Suppressor macrophage treated with lipopolysaccharide for 1 hour (primary cell): Measurements from ENCODE around the gene SPPL3.
A peak's percentile ranks its signal among the peaks of the same experiment; 100 is the strongest.

Experiments
- DNase-seq, 3 donors: peaks; one replicate each; pipeline ENCODE4 v3.0.0-alpha.2; 2020 to 2022

Gene SPPL3

GRCh38 chr12:120917748-120918147 lies 13.6 kb upstream of the SPPL3 start:
- DNase-seq: no peak

GRCh38 chr12:120916561-120916960 lies 12.4 kb upstream of the SPPL3 start:
- no peak for DNase-seq

GRCh38 chr12:120914794-120915193 lies 10.6 kb upstream of the SPPL3 start:
- DNase-seq: no peak

DNA sequence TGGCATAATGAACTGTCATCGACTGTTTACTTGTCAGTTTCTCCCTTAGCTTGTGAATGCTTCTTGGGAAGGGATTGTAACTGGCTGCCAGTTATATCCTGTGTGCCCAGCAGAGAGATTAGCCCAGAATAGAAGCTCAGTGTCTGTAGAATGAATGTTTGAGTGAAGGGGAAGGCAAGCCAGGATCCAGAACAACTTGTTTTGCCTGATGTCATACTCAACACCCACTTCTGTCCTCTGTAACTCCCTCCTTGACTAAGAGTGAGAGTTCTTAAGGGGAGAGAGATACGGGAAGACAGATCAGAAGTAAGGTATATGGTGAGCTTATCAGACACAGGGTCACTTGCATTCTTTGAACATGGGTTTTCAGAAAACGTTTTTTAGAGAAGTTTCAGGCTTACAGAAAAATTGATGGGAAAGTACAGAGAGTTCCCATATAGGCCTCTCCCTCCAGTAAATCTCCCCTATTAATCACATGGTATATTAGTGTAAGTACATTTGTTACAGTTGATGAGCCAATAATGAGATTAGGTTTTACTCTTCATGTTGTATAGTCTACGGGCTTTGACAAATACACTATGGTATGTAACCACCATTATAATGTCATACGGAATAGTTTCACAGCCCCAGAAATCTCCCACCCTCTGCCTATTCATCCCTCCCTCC lies 5.6 kb upstream of the SPPL3 start:
- peak; percentile 40 to 65 (median 54) for DNase-seq

DNA sequence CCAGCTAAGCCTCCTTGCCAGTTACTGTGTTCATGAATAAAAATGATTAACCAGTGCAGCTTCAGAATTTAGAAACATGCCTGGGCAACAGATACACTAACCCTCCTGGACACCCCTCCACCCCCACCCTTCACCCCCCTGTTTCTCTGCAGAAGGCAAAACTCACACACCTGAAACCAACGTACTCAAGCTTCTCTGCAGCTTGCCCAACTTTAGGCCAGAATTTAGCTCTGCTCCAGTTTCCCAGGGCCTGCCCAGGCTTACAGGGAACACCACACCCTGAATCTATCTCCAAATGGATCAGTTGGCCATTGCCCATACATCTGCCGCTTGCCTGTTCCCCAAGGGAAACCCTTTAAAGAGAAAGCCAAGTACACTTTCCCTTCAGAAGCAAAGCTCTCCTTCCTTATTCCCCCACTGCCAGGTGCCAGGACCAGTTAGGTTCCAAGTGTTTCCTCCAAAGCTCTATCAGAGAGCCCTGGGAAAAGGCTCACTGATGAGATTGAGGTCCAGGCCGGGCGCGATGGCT lies 1.8 kb upstream of the SPPL3 start:
- DNase-seq: no peak

DNA sequence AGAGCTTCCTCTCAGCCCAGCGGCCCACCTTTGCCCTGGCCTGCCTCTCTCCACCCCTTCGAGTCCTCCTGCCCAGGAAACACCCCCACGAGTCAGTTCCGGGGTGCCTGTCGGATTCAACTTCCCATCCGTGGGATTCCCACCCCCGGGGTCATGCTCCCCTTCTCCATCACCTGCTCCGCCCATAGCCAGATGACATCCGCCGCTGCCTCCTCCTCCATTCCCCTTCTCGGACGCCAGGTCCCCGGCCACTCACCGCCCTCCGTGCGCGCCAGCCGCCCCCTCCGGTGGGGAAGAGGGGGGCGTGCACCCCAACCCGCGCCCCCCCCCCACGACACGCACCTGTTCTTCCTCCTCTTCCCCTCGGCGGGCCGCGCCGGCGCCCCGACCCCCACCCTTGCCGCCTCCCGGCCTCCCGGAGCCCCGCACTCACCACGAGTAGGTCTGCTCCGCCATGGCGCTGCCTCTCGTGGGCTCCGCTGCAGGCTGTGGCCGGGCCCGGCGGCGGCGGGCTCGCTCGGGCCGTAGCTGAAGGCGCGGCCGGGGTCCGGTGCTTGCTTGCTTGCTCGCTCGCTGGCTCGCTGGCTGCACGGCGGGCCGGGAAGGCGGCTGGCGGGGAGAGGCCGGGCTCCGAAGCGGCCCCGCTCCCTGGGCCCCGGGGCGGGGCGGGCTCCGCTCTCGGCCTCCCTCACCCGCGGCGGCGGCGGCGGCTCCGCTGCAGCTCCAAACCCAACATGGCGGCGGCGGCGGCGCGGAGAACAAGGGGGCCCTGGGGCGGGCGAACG lies 554 bp downstream of the SPPL3 start:
- peak; percentile 71 to 84 (median 76) for DNase-seq

DNA sequence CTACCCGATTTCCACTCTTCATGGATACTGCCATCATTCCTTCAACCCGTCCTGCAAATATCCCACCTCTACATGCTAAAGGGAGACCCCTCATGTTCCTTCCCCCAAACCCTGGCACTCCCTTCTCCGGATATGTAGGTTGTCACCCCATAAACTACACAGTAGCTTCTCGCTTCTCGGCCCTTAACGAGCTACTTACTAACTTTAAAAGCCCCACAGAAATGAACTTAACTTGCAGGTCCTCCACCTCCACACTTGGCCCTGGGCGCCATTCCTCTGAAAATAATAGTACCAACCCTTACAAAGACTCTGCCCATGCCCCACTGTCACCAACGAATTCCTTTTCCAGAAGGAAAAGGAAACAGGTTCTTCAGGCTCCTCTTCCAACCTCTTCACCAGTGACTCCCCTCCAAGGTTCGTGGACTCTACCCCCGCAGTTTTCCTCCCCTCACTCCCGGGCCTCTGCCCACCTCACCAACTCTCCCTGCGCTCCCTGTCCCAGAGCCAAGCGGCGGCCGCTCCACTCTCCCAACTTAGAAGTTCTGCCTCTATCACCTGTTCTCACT lies 1.2 kb downstream of the SPPL3 start:
- DNase-seq: peak in 1 of 3 donors; percentile 15

DNA sequence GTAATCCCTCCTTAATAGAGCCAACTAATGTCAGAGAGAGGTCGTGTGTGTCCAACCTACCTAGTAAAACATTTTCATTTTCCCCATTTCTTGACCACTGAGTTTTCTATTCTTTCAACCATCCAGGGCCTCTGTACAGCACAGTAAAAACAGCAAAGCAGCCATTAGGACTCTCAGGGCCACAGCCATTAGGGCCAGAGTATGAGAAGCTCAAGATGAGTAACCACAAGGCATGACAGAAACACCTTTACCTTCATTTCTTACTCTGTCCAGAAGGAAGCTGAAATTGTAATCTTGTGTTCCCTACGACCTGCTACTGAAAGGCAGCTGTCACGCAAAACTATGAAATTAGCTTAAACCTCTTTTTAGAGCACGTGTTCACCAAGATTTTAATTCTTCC lies 2.3 kb downstream of the SPPL3 start:
- no peak for DNase-seq

- DNase-seq: peak in 2 of 3 donors; percentile 26 to 33
Observed at GRCh38 chr12:120901101-120901500, 3.1 kb downstream of the SPPL3 start.

DNA sequence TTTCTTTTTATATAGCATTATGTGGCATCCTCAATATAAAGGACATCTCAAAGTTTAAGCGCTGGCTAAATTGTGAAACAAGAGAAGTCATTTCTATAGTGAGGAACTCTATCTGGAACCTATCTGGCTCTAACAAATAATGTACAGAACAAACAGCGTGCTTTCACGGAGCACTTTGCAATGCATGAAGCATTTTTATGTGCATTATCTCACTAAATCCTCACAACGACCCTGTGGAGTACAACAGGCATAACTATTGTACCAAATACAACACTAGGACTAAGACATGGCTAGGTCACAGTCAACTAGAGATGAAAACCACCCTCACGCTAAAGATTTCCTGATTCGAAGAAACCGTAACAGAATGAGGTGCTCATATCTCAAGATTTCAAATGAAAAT lies 8.6 kb downstream of the SPPL3 start:
- no peak for DNase-seq

DNA sequence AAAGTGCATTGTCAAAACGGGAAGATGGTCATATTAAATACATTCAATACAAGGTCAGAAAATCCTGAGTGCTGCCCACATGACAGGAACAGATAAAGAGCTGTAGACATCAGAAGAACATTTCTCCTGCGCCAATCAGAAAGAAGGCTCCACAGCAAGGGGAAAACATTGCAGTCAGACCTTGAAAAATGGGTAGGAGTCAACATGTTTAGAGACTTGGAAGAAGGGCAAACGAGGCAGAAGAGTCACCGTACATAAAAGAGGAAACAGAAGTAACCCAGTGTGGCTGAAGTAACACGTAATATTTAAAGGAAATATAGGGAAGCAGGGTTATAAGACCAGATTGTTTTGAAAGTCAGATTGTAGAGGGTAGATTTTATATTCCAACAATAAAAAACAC lies 11.9 kb downstream of the SPPL3 start:
- peak; percentile 67 to 81 (median 76) for DNase-seq

DNA sequence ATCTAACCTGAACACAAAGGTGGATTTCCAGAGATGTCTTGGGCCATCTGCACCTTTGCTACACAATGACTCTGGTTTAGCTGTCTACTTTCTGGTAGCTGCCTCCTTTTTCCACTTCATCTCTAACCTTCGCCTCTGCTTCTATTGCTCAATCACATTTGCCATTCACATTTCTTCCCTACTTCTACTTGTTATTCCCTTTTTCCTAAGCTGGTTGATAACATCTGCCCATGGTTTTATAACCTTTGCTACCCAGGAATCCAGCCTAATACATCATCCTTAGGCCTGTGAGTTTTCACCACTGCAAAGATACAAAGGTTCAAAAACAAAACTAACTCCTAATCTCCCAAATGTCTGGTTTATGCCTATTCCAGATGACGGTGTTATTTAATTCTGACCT lies 13.2 kb downstream of the SPPL3 start:
- no peak for DNase-seq

- peak in 2 of 3 donors; percentile 16 to 26 for DNase-seq
Observed at GRCh38 chr12:120887253-120888043, 16.7 kb downstream of the SPPL3 start.

GRCh38 chr12:120886199-120887018 lies 17.7 kb downstream of the SPPL3 start:
- no peak for DNase-seq

DNA sequence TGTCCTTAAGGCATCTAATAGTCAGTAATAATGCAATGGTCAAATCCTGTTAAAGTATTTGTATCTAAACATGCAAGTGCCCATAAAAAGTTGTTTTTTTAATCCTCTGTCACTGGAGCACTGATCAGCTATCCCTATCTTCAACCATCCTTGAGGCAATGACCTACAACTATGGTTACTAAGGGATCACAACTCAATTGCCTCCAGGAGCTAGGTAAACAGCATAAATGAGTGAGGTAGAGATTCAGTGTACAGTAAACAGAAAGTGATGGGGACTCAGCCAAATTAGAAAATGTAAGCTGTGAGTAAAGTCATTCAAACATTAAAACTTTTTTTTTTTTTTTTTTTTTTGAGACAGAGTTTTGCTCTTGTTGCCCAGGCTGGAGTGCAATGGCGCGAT lies 18.6 kb downstream of the SPPL3 start:
- DNase-seq: no peak

DNA sequence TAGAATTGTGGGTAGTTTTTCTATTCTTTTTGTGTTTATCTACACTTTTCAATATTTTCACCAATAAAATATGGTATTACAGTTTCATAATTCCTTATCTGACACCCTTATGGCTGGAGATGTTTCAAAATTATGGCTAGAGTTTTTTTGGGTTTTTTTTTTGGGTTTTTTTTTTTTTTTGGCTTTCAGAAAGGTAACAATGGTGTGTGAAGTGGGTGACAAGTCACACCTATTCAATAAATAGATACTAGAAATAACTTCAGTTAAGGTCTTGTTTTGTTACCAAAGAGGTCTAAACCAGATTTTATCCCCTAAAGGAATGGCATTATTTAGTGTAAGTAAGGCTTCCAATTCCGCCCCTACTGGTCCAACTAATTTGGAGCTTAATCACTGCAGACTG lies 19.5 kb downstream of the SPPL3 start:
- DNase-seq: no peak

DNA sequence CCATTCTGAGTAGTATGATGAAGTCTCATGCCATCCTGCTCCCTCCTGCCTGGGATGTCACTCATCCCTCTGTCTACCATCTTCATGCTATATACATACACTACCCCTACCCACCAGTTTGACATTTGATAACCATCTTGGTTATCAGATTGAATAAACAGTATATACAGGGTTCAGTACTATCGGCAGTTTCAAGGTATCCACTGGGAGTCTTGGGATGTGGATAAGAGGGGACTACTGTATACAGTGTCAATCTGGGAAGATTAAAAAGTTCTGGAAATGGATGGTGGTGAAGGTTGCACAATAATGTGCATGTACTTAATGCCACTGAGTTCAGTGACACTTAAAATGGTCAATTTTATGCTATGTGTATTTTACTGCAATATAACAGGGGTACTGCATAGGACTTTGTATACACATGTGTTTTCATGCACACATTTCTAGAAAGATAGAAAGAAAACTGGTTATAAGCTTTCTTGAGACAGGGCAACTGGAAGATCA lies 22.1 kb downstream of the SPPL3 start:
- no peak for DNase-seq

DNA sequence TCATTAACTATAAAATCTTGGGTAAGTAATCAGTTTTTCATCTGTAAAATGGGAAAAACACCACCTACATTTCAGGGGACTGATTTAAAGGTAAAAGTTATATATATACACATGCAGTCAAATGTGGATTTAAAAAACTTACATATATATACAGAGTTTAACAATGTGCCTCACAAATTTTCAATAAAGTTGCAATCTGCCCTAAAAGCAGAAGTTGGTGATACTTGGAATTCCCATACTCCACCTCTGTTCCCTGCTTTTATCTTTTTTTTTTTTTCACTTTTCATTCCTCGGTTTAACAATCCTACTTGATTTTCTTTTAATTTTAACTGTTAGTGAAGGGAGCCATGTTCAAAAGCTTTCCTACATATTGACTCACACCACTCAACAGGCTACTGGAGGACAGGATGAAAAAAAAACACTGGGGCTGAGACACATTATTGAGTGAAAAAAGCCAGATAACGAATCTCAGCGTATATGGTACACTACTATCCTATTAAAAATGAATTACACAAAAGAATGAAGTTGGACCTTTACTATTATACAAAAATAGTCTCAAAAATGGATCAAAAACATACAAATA lies 24.3 kb downstream of the SPPL3 start:
- peak; percentile 31 to 53 (median 38) for DNase-seq

DNA sequence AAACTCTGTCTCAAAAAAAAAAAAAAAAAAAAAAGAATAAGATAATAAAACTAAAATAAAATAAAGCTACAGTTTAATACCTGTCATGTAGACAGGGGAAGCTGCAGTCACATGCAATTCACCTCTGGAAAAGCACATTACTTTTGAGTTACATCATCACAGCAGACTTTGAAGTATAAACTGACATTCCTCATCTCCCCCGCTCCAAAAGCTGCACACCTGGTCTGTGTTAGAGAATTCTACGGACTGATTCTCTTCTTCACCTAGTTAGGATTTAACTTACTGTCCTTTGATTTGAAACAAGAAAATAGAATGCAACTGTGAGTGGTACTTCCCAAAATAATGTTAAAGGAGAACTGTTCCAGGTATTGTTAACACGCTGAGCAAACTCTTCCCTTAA lies 25.1 kb downstream of the SPPL3 start:
- DNase-seq: no peak

DNA sequence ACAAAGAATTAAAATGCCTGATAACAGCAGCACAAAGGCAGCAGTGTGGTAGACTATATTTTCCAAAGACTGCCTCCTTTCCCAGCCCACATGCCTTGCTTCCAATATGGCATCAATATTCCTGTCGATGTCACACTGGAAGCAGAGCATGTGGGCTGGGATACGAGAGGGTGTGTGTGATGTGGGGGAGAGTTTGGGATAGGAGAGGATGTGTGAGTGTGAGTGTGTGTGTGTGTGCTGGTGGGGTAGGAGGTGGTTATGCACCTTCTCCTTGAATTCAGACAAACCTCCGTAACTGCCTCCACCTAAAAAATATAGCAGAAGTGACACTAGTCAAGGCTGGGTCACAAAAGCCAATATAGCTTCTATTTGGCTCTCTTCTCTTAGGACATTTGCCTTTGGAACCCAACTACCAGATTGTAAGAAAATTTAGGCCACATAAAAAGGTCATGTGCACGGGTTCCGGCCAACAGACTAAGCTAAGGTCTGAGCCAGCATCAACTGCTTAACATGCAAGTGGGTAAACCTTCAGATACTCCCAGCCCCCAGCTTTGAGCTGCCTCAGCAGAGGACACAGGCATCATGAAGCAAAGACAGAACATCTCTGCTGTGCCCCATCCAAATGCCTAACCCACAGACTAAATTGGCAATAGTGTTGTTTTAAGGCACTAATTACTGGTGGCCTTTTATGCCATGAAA lies 29.5 kb downstream of the SPPL3 start:
- DNase-seq: no peak

- peak in 2 of 3 donors; percentile 36 to 41 for DNase-seq
Observed at GRCh38 chr12:120873226-120873625, 30.9 kb downstream of the SPPL3 start.
